B cell (primary cell): ENCODE data around the gene POGLUT3. TPM values are rescaled to one million over a fixed set of nuclear protein-coding genes. Genes with fewer than 3 reads are reported as not detected.

Source experiments
- ATAC-seq: fragments of 200-7000 bp; cut with Tn5 transposase; one replicate; pipeline ENCODE4 v1.10.0; 2021; ENCODE audit warnings: low read depth, mild to moderate bottlenecking, moderate number of reproducible peaks, moderate library complexity
- CTCF ChIA-PET: fragments of 350-600 bp; sonication (Branson Sonifier 250); formaldehyde crosslinking; loops from one replicate; lab custom pipeline; 2021; ENCODE audit warnings: antibody characterized with exemption, inconsistent platforms; lab: Charles Lee
- POLR2A ChIA-PET: fragments of 350-600 bp; sonication (Branson Sonifier 250); formaldehyde crosslinking; loops from one replicate; lab custom pipeline; 2021; ENCODE audit warnings: antibody characterized with exemption; lab: Charles Lee
- DNase-seq: peaks from one replicate; pipeline ENCODE4 v3.0.0; 2013
- H2AFZ ChIP-seq: 2 replicates; pipeline ENCODE4 v1.6.1; 2012; ENCODE audit warnings: mild to moderate bottlenecking, low read depth, low read length; ENCODE audit not compliant: insufficient read depth, poor library complexity, severe bottlenecking
- H3K27ac ChIP-seq, 2 donors: 1 replicate in 1 of 2; 2 replicates in 1 of 2; pipeline ENCODE4 v1.5.1; 2012 to 2013; ENCODE audit warnings: low read length in 2 of 2, mild to moderate bottlenecking in 2 of 2, moderate library complexity in 1 of 2
- H3K27me3 ChIP-seq, 4 experiments: fragments of 200-600 bp in 1 of 4; sonication (generic) in 1 of 4; replicated peaks in 1 of 4; 1 replicate in 2 of 4; 2 replicates in 2 of 4; pipeline versions ENCODE4 v1.6.1 to v1.7.0; 2013 to 2016; ENCODE audit warnings: low read length in 3 of 4, mild to moderate bottlenecking in 2 of 4, mixed read lengths in 1 of 4, moderate library complexity in 1 of 4; ENCODE audit not compliant: insufficient read depth in 4 of 4, control insufficient read depth in 3 of 4; ENCODE audit errors: control extremely low read depth in 1 of 4
- H3K36me3 ChIP-seq, 2 experiments: replicated peaks in 1 of 2; 1 replicate in 1 of 2; 2 replicates in 1 of 2; pipeline versions ENCODE4 v1.6.1 to v1.7.1; 2013; ENCODE audit warnings: low read length in 1 of 2; ENCODE audit not compliant: insufficient read depth in 2 of 2, control insufficient read depth in 1 of 2; ENCODE audit errors: control extremely low read depth in 1 of 2, extremely low read depth in 1 of 2
- H3K4me1 ChIP-seq, 2 donors: fragments of 200-600 bp in 1 of 2; sonication (generic) in 1 of 2; 1 replicate in 1 of 2; 2 replicates in 1 of 2; pipeline versions ENCODE4 v1.5.1 to v1.6.1; 2013 to 2017; ENCODE audit warnings: low read length in 2 of 2; ENCODE audit not compliant: control insufficient read depth in 2 of 2, insufficient read depth in 2 of 2
- H3K4me2 ChIP-seq: replicated peaks from 2 replicates; pipeline ENCODE3; 2012; ENCODE audit warnings: mild to moderate bottlenecking, low read depth, low read length; ENCODE audit not compliant: poor library complexity, severe bottlenecking
- H3K4me3 ChIP-seq, 5 experiments: fragments of 200-600 bp in 1 of 5; sonication (generic) in 1 of 5; 1 replicate in 3 of 5; 2 replicates in 2 of 5; pipeline versions ENCODE4 v1.5.1 to v1.7.0; 2011 to 2016; ENCODE audit warnings: low read length in 4 of 5, mild to moderate bottlenecking in 4 of 5, low read depth in 2 of 5, control low read depth in 1 of 5, moderate library complexity in 1 of 5; ENCODE audit not compliant: insufficient read depth in 1 of 5; ENCODE audit errors: control extremely low read depth in 1 of 5, extremely low read depth in 1 of 5
- H3K79me2 ChIP-seq: fragments of 200-600 bp; sonication (generic); one replicate; pipeline ENCODE4 v1.6.0; 2016; ENCODE audit warnings: low read length; ENCODE audit not compliant: control insufficient read depth, insufficient read depth
- H3K9ac ChIP-seq: fragments of 200-600 bp; sonication (generic); 2 replicates; pipeline ENCODE4 v1.6.1; 2017; ENCODE audit warnings: mild to moderate bottlenecking, low read length, moderate library complexity
- H3K9me3 ChIP-seq, 3 donors: one replicate each; pipeline versions ENCODE4 v1.6.1 to v1.7.1; 2013; ENCODE audit warnings: low read length in 2 of 3; ENCODE audit not compliant: control insufficient read depth in 2 of 3, insufficient read depth in 1 of 3; ENCODE audit errors: control extremely low read depth in 1 of 3
- H4K20me1 ChIP-seq: 2 replicates; pipeline ENCODE4 v1.6.0; 2012; ENCODE audit warnings: mild to moderate bottlenecking, low read length; ENCODE audit not compliant: insufficient read depth, control insufficient read depth, poor library complexity, severe bottlenecking
- H3K27ac Mint-ChIP-seq: one replicate; pipeline ENCODE4 v1.8.0; 2021; ENCODE audit warnings: mixed read lengths
- H3K27me3 Mint-ChIP-seq: one replicate; pipeline ENCODE4 v1.8.0; 2021; ENCODE audit warnings: mixed read lengths
- H3K4me1 Mint-ChIP-seq: one replicate; pipeline ENCODE4 v1.8.0; 2021; ENCODE audit warnings: mixed read lengths
- H3K4me3 Mint-ChIP-seq: one replicate; pipeline ENCODE4 v1.8.0; 2021; ENCODE audit warnings: mixed read lengths
- H3K9me3 Mint-ChIP-seq: one replicate; pipeline ENCODE4 v1.8.0; 2022; ENCODE audit warnings: mixed read lengths; ENCODE audit not compliant: insufficient read depth
- CTCF ChIP-seq: fragments of 200-600 bp; IDR thresholded peaks from one replicate; pipeline ENCODE4 v1.8.0; 2022; ENCODE audit warnings: antibody characterized with exemption, mild to moderate bottlenecking
- EZH2 ChIP-seq: IDR thresholded peaks from 2 replicates; pipeline ENCODE4 v1.6.1; 2012; ENCODE audit warnings: borderline replicate concordance, low read depth, mild to moderate bottlenecking, moderate library complexity, low read length; ENCODE audit not compliant: insufficient read depth, poor library complexity, severe bottlenecking
- whole genome bisulfite sequencing: methylation state at CpG from one replicate; pipeline ENCODE4 v1.1.5; 2013; ENCODE audit warnings: missing lambda C conversion rate; ENCODE audit not compliant: insufficient coverage; 5-methylcytosine and 5-hydroxymethylcytosine counted together
- intact Hi-C: fragments of 100-400 bp; cut with micrococcal nuclease; formaldehyde crosslinking; loops from one replicate; pipeline ENCODE4 v1.10.0; 2022
- polyA plus RNA-seq: library from polyadenylated mRNA; depleted of rRNA; stranded (reverse); fragments of >200 nt; gene quantifications from 2 replicates; pipeline ENCODE4 v1.2.3, GENCODE V29; 2012
- total RNA-seq, 2 donors: library from RNA; stranded (reverse); fragments of 120-200 nt in 1 of 2; gene quantifications; 1 replicate in 1 of 2; 2 replicates in 1 of 2; pipeline versions ENCODE4 v1.2.3 to v1.2.4, GENCODE V29; 2013 to 2022

Gene POGLUT3
- total and polyA plus RNA-seq, 2 donors (not counting 1 experiment from before 2014, with no cell fraction given), result 1.8 to 3.4 TPM

GRCh38 chr11:108497317-108498045 lies 703 bp downstream of the POGLUT3 start:
- H3K4me3 Mint-ChIP-seq, result peak overlapping the region; percentile 100
- TF ChIP-seq CTCF (no peak), EZH2 (no peak)
- peak overlapping the region; percentile 87 for H2AFZ ChIP-seq
- peak overlapping the region; percentile 71 to 80 for H3K27ac ChIP-seq
- no peaks in the 10 kb centered on the region for H4K20me1 ChIP-seq
- no peaks in the 10 kb centered on the region for H3K9me3 ChIP-seq
- ChIA-PET CTCF (no interaction called here), POLR2A (no interaction called here)
- peak overlapping the region; percentile 93 for H3K4me2 ChIP-seq
- H3K27me3 Mint-ChIP-seq, result no peaks in the 10 kb centered on the region
- no peaks in the 10 kb centered on the region for H3K9me3 Mint-ChIP-seq
- peak overlapping the region; percentile 98 for H3K27ac Mint-ChIP-seq
- H3K27me3 ChIP-seq, result no peaks in the 10 kb centered on the region
- H3K4me1 Mint-ChIP-seq, result peaks cover 13% of the 10 kb centered on the region
- peaks cover 0 to 7% of the 10 kb centered on the region in 2 donors for H3K4me1 ChIP-seq
- peak overlapping the region; percentile 71 to 93 (median 80) for H3K4me3 ChIP-seq
- DNase-seq (peak; percentile 80), ATAC-seq (peak; percentile 67)
- H3K9ac ChIP-seq, result peak overlapping the region; percentile 75
- intact Hi-C loops, result loop anchor here (1.0 to 10.0 kb wide), 3 partner anchors 30 to 373 kb away; partner anchors contain the start of genes ACAT1, ATM, C11orf65 and NPAT
- 2% methylated on average over 24 of the region's 30 CpGs for WGBS
- no peaks in the 10 kb centered on the region for H3K36me3 ChIP-seq
- H3K79me2 ChIP-seq, result no peaks in the 10 kb centered on the region

- H3K9me3 Mint-ChIP-seq, result no peaks in the 10 kb centered on the region
Measured at GRCh38 chr11:108496643-108497256, 1.4 kb downstream of the POGLUT3 start.

More at GRCh38 chr11:108496643-108497256, 1.4 kb downstream of the POGLUT3 start:
- H3K9ac ChIP-seq, result peak overlapping the region; percentile 75
- POLR2A ChIA-PET, result no interaction called here
- CTCF ChIA-PET, result interaction anchor here (0.6 to 0.8 kb wide), 2 partner anchors 16 to 31 kb away, joined by 3 to 4 read pairs; no protein-coding TSS in a partner anchor
- no peaks in the 10 kb centered on the region for H3K27me3 ChIP-seq
- H3K4me1 ChIP-seq, result peaks cover 0 to 7% of the 10 kb centered on the region in 2 donors
- peak; percentile 9 for DNase-seq
- peak overlapping the region; percentile 93 for H3K4me2 ChIP-seq
- 100% methylated on average over 7 of the region's 7 CpGs for WGBS
- Mint-ChIP-seq H3K27me3 (no peaks in the 10 kb centered on the region), H3K4me3 (peak overlapping the region; percentile 100), H3K27ac (peak overlapping the region; percentile 98), H3K4me1 (peaks cover 13% of the 10 kb centered on the region)
- ATAC-seq, result no peak
- TF ChIP-seq EZH2, result no peak
- no peaks in the 10 kb centered on the region for H3K9me3 ChIP-seq
- peak overlapping the region; percentile 71 to 80 for H3K27ac ChIP-seq
- H4K20me1 ChIP-seq, result no peaks in the 10 kb centered on the region
- peak overlapping the region in 3 of 5 experiments; percentile 76 to 91 (median 80) for H3K4me3 ChIP-seq
- H3K79me2 ChIP-seq, result no peaks in the 10 kb centered on the region
- H2AFZ ChIP-seq, result peak overlapping the region; percentile 87
- intact Hi-C loops, result loop anchor here (1.0 to 10.0 kb wide), 3 partner anchors 29 to 372 kb away; partner anchors contain the start of genes ACAT1, ATM, C11orf65 and NPAT
- H3K36me3 ChIP-seq, result no peaks in the 10 kb centered on the region
